SK-N-MC (cell line): ENCODE results near the gene COMMD6.

ENCODE experiments used
- EZH2 ChIP-seq: fragments of 200-600 bp; sonication (generic); IDR thresholded peaks from one replicate; pipeline ENCODE4 v1.6.1; 2017; ENCODE audit warnings: antibody characterized with exemption
- FOXP2 ChIP-seq: optimal IDR thresholded peaks from 2 replicates; pipeline ENCODE3; 2011; ENCODE audit warnings: mild to moderate bottlenecking, moderate library complexity; ENCODE audit not compliant: insufficient read depth; ENCODE audit errors: extremely low read length, control extremely low read depth
- POLR2AphosphoS5 ChIP-seq: IDR thresholded peaks from 2 replicates; pipeline ENCODE4 v1.6.1; 2012; ENCODE audit warnings: mild to moderate bottlenecking, low read depth, low read length, borderline replicate concordance

GRCh38 chr13:75544681-75545330 lies 7.2 kb upstream of the COMMD6 start:
- TF ChIP-seq POLR2AphosphoS5 (no peak), EZH2 (no peak), FOXP2 (no peak)
